ENCODE results near the gene AGBL5.
A peak's percentile ranks its signal among the peaks of the same experiment; 100 is the strongest.

The AGBL5 gene

GRCh38 chr2:27021253-27022049, 30.0 kb upstream of the AGBL5 start:
- no peak overlapping the region for H3K4me3 ChIP-seq (ENCODE audit: low read depth, low read length)
- peaks cover 17% of the 10 kb centered on the region for H3K36me3 ChIP-seq
- no peaks in the 10 kb centered on the region for H3K27me3 ChIP-seq
- H3K4me1 ChIP-seq = peaks cover 10% of the 10 kb centered on the region
- TF ChIP-seq CTCF (IDR thresholded peaks at IDR 0.05; ENCODE audit: low read depth, low read length) = no peak
- no peaks in the 10 kb centered on the region for H3K9me3 ChIP-seq
- no peak for DNase-seq

- DNase-seq = no peak
- H3K4me1 ChIP-seq = peaks cover 6% of the 10 kb centered on the region; the same call in 1 of the 2 replicates
- no peak for TF ChIP-seq CTCF (IDR thresholded peaks at IDR 0.05; ENCODE audit: low read depth, low read length)
- H3K27me3 ChIP-seq = no peaks in the 10 kb centered on the region
- H3K4me3 ChIP-seq (ENCODE audit: low read depth, low read length) = no peak overlapping the region
- peaks cover 21% of the 10 kb centered on the region for H3K36me3 ChIP-seq
- no peaks in the 10 kb centered on the region for H3K9me3 ChIP-seq
These were observed 27.7 kb upstream of the AGBL5 start for GRCh38 chr2:27023740-27024139.

GRCh38 chr2:27024188-27024587, 27.3 kb upstream of the AGBL5 start:
- Histone ChIP-seq H3K4me1 (peaks cover 6% of the 10 kb centered on the region; the same call in 1 of the 2 replicates), H3K4me3 (ENCODE audit: low read depth, low read length) (no peak overlapping the region), H3K9me3 (no peaks in the 10 kb centered on the region), H3K27me3 (no peaks in the 10 kb centered on the region), H3K36me3 (peaks cover 21% of the 10 kb centered on the region)
- TF ChIP-seq CTCF (IDR thresholded peaks at IDR 0.05; ENCODE audit: low read depth, low read length) = peak; percentile 35; the same call in 1 of the 2 replicates
- DNase-seq = peak; percentile 43

- DNase-seq = peak; percentile 38
- Histone ChIP-seq H3K4me1 (peaks cover 6% of the 10 kb centered on the region; the same call in 1 of the 2 replicates), H3K27me3 (no peaks in the 10 kb centered on the region), H3K9me3 (no peaks in the 10 kb centered on the region), H3K4me3 (ENCODE audit: low read depth, low read length) (no peak overlapping the region), H3K36me3 (peaks cover 21% of the 10 kb centered on the region)
- peak; percentile 33 for TF ChIP-seq CTCF (IDR thresholded peaks at IDR 0.05; ENCODE audit: low read depth, low read length)
These were observed 26.7 kb upstream of the AGBL5 start for GRCh38 chr2:27024812-27025211.

GRCh38 chr2:27025281-27025800, 26.1 kb upstream of the AGBL5 start:
- Histone ChIP-seq H3K9me3 (no peaks in the 10 kb centered on the region), H3K27me3 (no peaks in the 10 kb centered on the region), H3K4me3 (ENCODE audit: low read depth, low read length) (no peak overlapping the region), H3K36me3 (peaks cover 21% of the 10 kb centered on the region), H3K4me1 (peaks cover under 1% of the 10 kb centered on the region; the same call in 1 of the 2 replicates)
- DNase-seq = no peak
- TF ChIP-seq CTCF (IDR thresholded peaks at IDR 0.05; ENCODE audit: low read depth, low read length) = no peak

All from BE2C (cell line).